Psoas muscle (tissue), 7 donors: ENCODE measurements around the gene SLC26A1. TPM values are rescaled to one million over a fixed set of nuclear protein-coding genes. Genes with fewer than 3 reads are reported as not detected.

ENCODE experiments used
- polyA plus RNA-seq, 3 donors: library from polyadenylated mRNA; stranded (reverse); fragments of 200-250 nt; gene quantifications; one replicate each; pipeline ENCODE4 v1.2.3, GENCODE V29; 2013
- total RNA-seq, 4 donors: library from RNA; stranded (reverse); fragmentation: NEBNext Ultra II Directional in 2 of 4; extraction: Animal tissue kit (Norgen Biotek cat#: 25700) in 2 of 4; gene quantifications; one replicate each; pipeline versions ENCODE4 v1.2.1 to v1.2.4, GENCODE V29; 2021 to 2023
- donor health status: healthy with polysubstance abuse.
- donor health status: DM: no; HTN: no; CAD: no; lungs with moderate emphysema.
- donor health status: Bipolar disorder and iron deficiency.
- donor health status: healthy.
- donor health status: DM: no; HTN: no; CAD: no.
- donor health status: DM: no; HTN: no; CAD: no.
- donor health status: DM: yes; HTN: yes; CAD: no.

SLC26A1 gene
- total and polyA plus RNA-seq, 7 donors: 0.06 to 0.36 (median 0.15) TPM; not detected in 3

Other genes starting within 250 kb of the SLC26A1 start
- 1 to 10 TPM; 1.3 to 1.6 (median 1.5) TPM for gene CPLX1, start 167.3 kb downstream of the SLC26A1 start, total RNA-seq
- 1 to 10 TPM in 1 of 3 donors, under 1 TPM in 2; 0.44 to 2.3 (median 0.66) TPM for gene CPLX1, start 167.3 kb downstream of the SLC26A1 start, polyA plus RNA-seq
- 10 to 100 TPM; 20.9 to 46.7 (median 29.9) TPM for gene GAK, start 61.1 kb downstream of the SLC26A1 start, total RNA-seq
- 10 to 100 TPM; 25.7 to 55.8 (median 38.7) TPM for gene GAK, start 61.1 kb downstream of the SLC26A1 start, polyA plus RNA-seq
- 10 to 100 TPM; 11.7 to 15.3 (median 14.7) TPM for gene TMEM175, start 60.9 kb downstream of the SLC26A1 start, total RNA-seq
- gene TMEM175, start 60.9 kb downstream of the SLC26A1 start, polyA plus RNA-seq: 10 to 100 TPM in 2 of 3 donors, 1 to 10 TPM in 1; 8.7 to 23.9 (median 13.8) TPM
- gene DGKQ, start 19.8 kb downstream of the SLC26A1 start, total RNA-seq: 1 to 10 TPM; 2.8 to 3.9 (median 3.5) TPM
- gene DGKQ, start 19.8 kb downstream of the SLC26A1 start, polyA plus RNA-seq: 1 to 10 TPM; 2.2 to 2.5 (median 2.4) TPM
- 1 to 10 TPM; 5.1 to 6.0 (median 5.7) TPM for gene IDUA, start 6.4 kb downstream of the SLC26A1 start, total RNA-seq
- gene IDUA, start 6.4 kb downstream of the SLC26A1 start, polyA plus RNA-seq: 1 to 10 TPM; 1.3 to 3.1 (median 1.9) TPM
- gene FGFRL1, start 18.2 kb upstream of the SLC26A1 start, total RNA-seq: 10 to 100 TPM; 14.4 to 18.6 (median 16.9) TPM
- gene FGFRL1, start 18.2 kb upstream of the SLC26A1 start, polyA plus RNA-seq: 10 to 100 TPM in 2 of 3 donors, 1 to 10 TPM in 1; 9.8 to 41.2 (median 12.8) TPM
- 1 to 10 TPM in 1 of 4 donors, under 1 TPM in 3; 0.42 to 1.5 (median 0.69) TPM for gene RNF212, start 120.2 kb upstream of the SLC26A1 start, total RNA-seq
- gene RNF212, start 120.2 kb upstream of the SLC26A1 start, polyA plus RNA-seq: under 1 TPM; 0.03 to 0.38 (median 0.31) TPM
- gene SPON2, start 179.2 kb upstream of the SLC26A1 start, total RNA-seq: 10 to 100 TPM in 1 of 4 donors, 1 to 10 TPM in 3; 6.8 to 18.5 (median 8.0) TPM
- 1 to 10 TPM; 4.1 to 6.4 (median 6.2) TPM for gene SPON2, start 179.2 kb upstream of the SLC26A1 start, polyA plus RNA-seq